H1 (cell line): ENCODE data around the gene COL5A1. TPM values are rescaled to one million over a fixed set of nuclear protein-coding genes. Genes with fewer than 3 reads are reported as not detected.

Experiments used
- CTCF ChIA-PET: fragments of 300-600 bp; sonication (Branson Sonifier 250); formaldehyde crosslinking; loops from one replicate; lab custom pipeline; 2021; ENCODE audit not compliant: partially characterized antibody; lab: Charles Lee
- POLR2A ChIA-PET: fragments of 300-600 bp; sonication (Branson Sonifier 250); formaldehyde crosslinking; loops from one replicate; lab custom pipeline; 2021; ENCODE audit warnings: inconsistent platforms; ENCODE audit not compliant: partially characterized antibody; lab: Charles Lee
- DNase-seq, 2 experiments: peaks; one replicate each; pipeline versions ENCODE4 v3.0.0 to v3.0.0-alpha.2; 2010 to 2022; ENCODE audit warnings: low spot score in 2 of 2, low read depth in 1 of 2, mixed read lengths in 1 of 2
- FAIRE-seq: peaks from 2 replicates; lab custom pipeline; 2011; peaks lifted over from hg19 to GRCh38; lab: Jason Lieb, UNC
- H2AFZ ChIP-seq: 2 replicates; pipeline ENCODE4 v1.8.1; 2012; ENCODE audit warnings: low read length, inconsistent platforms
- H2AK5ac ChIP-seq: 2 replicates; pipeline ENCODE4 v1.6.1; 2013; ENCODE audit warnings: low read depth, low read length
- H2BK120ac ChIP-seq: replicated peaks from 2 replicates; pipeline ENCODE3; 2013; ENCODE audit warnings: low read depth, low read length, inconsistent platforms
- H2BK12ac ChIP-seq: 2 replicates; pipeline ENCODE4 v1.6.1; 2013; ENCODE audit warnings: low read depth, low read length
- H2BK15ac ChIP-seq: 2 replicates; pipeline ENCODE4 v1.6.1; 2013; ENCODE audit warnings: low read length
- H2BK20ac ChIP-seq: 2 replicates; pipeline ENCODE4 v1.6.1; 2013; ENCODE audit warnings: low read length
- H2BK5ac ChIP-seq: 2 replicates; pipeline ENCODE4 v1.6.1; 2013; ENCODE audit warnings: low read depth, low read length
- H3K14ac ChIP-seq: 2 replicates; pipeline ENCODE4 v1.6.1; 2013; ENCODE audit warnings: inconsistent platforms; ENCODE audit not compliant: insufficient read length
- H3K18ac ChIP-seq: 2 replicates; pipeline ENCODE4 v1.6.1; 2013; ENCODE audit warnings: low read length; ENCODE audit errors: extremely low read depth
- H3K23ac ChIP-seq: 2 replicates; pipeline ENCODE4 v1.6.1; 2013; ENCODE audit warnings: inconsistent platforms; ENCODE audit not compliant: insufficient read length
- H3K23me2 ChIP-seq: 2 replicates; pipeline ENCODE4 v1.6.1; 2013; ENCODE audit warnings: low read depth, low read length
- H3K27ac ChIP-seq: 2 replicates; pipeline ENCODE4 v1.6.1; 2011; ENCODE audit warnings: low read depth, low read length, inconsistent platforms
- H3K27me3 ChIP-seq, 4 experiments: replicated peaks in 1 of 4; 1 replicate in 1 of 4; 2 replicates in 3 of 4; pipeline versions ENCODE4 v1.6.1 to v1.8.1; 2011 to 2013; ENCODE audit warnings: low read length in 3 of 4, mild to moderate bottlenecking in 3 of 4, inconsistent platforms in 2 of 4, mixed read lengths in 2 of 4, moderate library complexity in 1 of 4; ENCODE audit not compliant: control insufficient read depth in 3 of 4, insufficient read depth in 3 of 4; ENCODE audit errors: extremely low read depth in 1 of 4
- H3K36me3 ChIP-seq, 4 experiments: 2 replicates each; pipeline versions ENCODE4 v1.6.1 to v1.8.1; 2011 to 2013; ENCODE audit warnings: mild to moderate bottlenecking in 4 of 4, low read length in 3 of 4, moderate library complexity in 2 of 4, control low read depth in 1 of 4, inconsistent platforms in 1 of 4; ENCODE audit not compliant: insufficient read depth in 4 of 4, control insufficient read depth in 2 of 4
- H3K4ac ChIP-seq: replicated peaks from 2 replicates; pipeline ENCODE3; 2013; ENCODE audit warnings: low read length, low read depth, mixed read lengths, inconsistent platforms; ENCODE audit not compliant: insufficient read length
- H3K4me1 ChIP-seq, 4 experiments: replicated peaks in 1 of 4; 1 replicate in 1 of 4; 2 replicates in 3 of 4; pipeline versions ENCODE4 v1.6.1 to v1.8.1; 2011 to 2013; ENCODE audit warnings: low read length in 3 of 4, inconsistent platforms in 2 of 4, mixed read lengths in 1 of 4; ENCODE audit not compliant: insufficient read depth in 4 of 4, control insufficient read depth in 3 of 4
- H3K4me2 ChIP-seq, 2 experiments: 2 replicates each; pipeline versions ENCODE4 v1.6.1 to v1.8.1; 2011 to 2013; ENCODE audit warnings: low read depth in 2 of 2, low read length in 2 of 2, control low read depth in 1 of 2, inconsistent platforms in 1 of 2, mild to moderate bottlenecking in 1 of 2; ENCODE audit not compliant: insufficient read depth in 1 of 2
- H3K4me3 ChIP-seq, 4 experiments: fragments of 200-600, 300-600 bp in 1 of 4; sonication (generic), shearing (Covaris generic), sonication (Bioruptor Twin) in 1 of 4; 2 replicates each; pipeline versions ENCODE4 v1.5.1 to v1.8.1; 2011 to 2016; ENCODE audit warnings: low read length in 4 of 4, low read depth in 3 of 4, control low read depth in 2 of 4, inconsistent platforms in 2 of 4, mild to moderate bottlenecking in 2 of 4, mixed read lengths in 1 of 4, moderate library complexity in 1 of 4; ENCODE audit not compliant: insufficient read depth in 2 of 4; ENCODE audit errors: extremely low read depth in 1 of 4
- H3K56ac ChIP-seq: replicated peaks from 2 replicates; pipeline ENCODE3; 2013; ENCODE audit warnings: low read depth, mild to moderate bottlenecking, mixed read lengths, low read length, inconsistent platforms; ENCODE audit not compliant: insufficient read length
- H3K79me1 ChIP-seq: 2 replicates; pipeline ENCODE4 v1.6.1; 2013; ENCODE audit warnings: low read depth, low read length, control low read depth
- H3K79me2 ChIP-seq, 2 experiments: 2 replicates each; pipeline versions ENCODE4 v1.6.1 to v1.8.1; 2012 to 2013; ENCODE audit warnings: low read length in 2 of 2, mild to moderate bottlenecking in 2 of 2, inconsistent platforms in 1 of 2; ENCODE audit not compliant: insufficient read depth in 2 of 2, control insufficient read depth in 1 of 2
- H3K9ac ChIP-seq, 4 experiments: replicated peaks in 1 of 4; 1 replicate in 1 of 4; 2 replicates in 3 of 4; pipeline versions ENCODE4 v1.6.1 to v1.8.1; 2011 to 2013; ENCODE audit warnings: low read depth in 3 of 4, low read length in 3 of 4, control low read depth in 2 of 4, mild to moderate bottlenecking in 2 of 4, moderate library complexity in 2 of 4, inconsistent platforms in 1 of 4; ENCODE audit errors: extremely low read depth in 1 of 4
- H3K9me3 ChIP-seq, 2 experiments: 2 replicates each; pipeline versions ENCODE4 v1.6.1 to v1.8.1; 2012 to 2013; ENCODE audit warnings: mild to moderate bottlenecking in 2 of 2, moderate library complexity in 2 of 2, control low read depth in 1 of 2, inconsistent platforms in 1 of 2, low read depth in 1 of 2, low read length in 1 of 2, mixed read lengths in 1 of 2; ENCODE audit not compliant: insufficient read depth in 2 of 2
- H4K20me1 ChIP-seq, 2 experiments: replicated peaks in 1 of 2; 2 replicates each; pipeline versions ENCODE3 to v1.8.1; 2011 to 2013; ENCODE audit warnings: inconsistent platforms in 2 of 2, low read length in 2 of 2, mild to moderate bottlenecking in 1 of 2; ENCODE audit not compliant: insufficient read depth in 2 of 2, control insufficient read depth in 1 of 2
- H4K5ac ChIP-seq: 2 replicates; pipeline ENCODE4 v1.6.1; 2013; ENCODE audit warnings: low read length, low read depth, mixed read lengths, inconsistent platforms; ENCODE audit not compliant: insufficient read length
- H4K8ac ChIP-seq: 2 replicates; pipeline ENCODE4 v1.8.0; 2013; ENCODE audit warnings: mild to moderate bottlenecking, moderate library complexity, low read length, inconsistent platforms; ENCODE audit not compliant: insufficient read depth; ENCODE audit errors: extremely low read depth
- H4K91ac ChIP-seq: replicated peaks from 2 replicates; pipeline ENCODE3; 2013; ENCODE audit warnings: low read length, mixed read lengths, inconsistent platforms; ENCODE audit not compliant: insufficient read length
- BACH1 ChIP-seq: IDR thresholded peaks from 2 replicates; pipeline ENCODE4 v1.6.1; 2012; ENCODE audit warnings: low read length, improper control_type of control experiment
- BCL11A ChIP-seq, 2 experiments: IDR thresholded peaks; one replicate each; pipeline ENCODE4 v1.6.1; 2011; ENCODE audit warnings: low read depth in 2 of 2, low read length in 2 of 2, mild to moderate bottlenecking in 2 of 2
- CBX5 ChIP-seq: fragments of 300-800, 300-1000 bp; sonication (generic); IDR thresholded peaks from 2 replicates; pipeline ENCODE4 v1.7.1; 2016; ENCODE audit warnings: antibody characterized with exemption, low read length, low read depth
- CBX8 ChIP-seq: fragments of 300-800, 300-1000 bp; sonication (generic); IDR thresholded peaks from 2 replicates; pipeline ENCODE4 v1.7.1; 2016; ENCODE audit warnings: low read depth, low read length, borderline replicate concordance
- EGR1 ChIP-seq: IDR thresholded peaks from 2 replicates; pipeline ENCODE4 v1.6.1; 2011; ENCODE audit warnings: low read depth, low read length, borderline replicate concordance
- NRF1 ChIP-seq: IDR thresholded peaks from 2 replicates; pipeline ENCODE4 v1.6.1; 2011; ENCODE audit warnings: mild to moderate bottlenecking, low read depth, low read length, improper control_type of control experiment
- RBBP5 ChIP-seq: IDR thresholded peaks from 2 replicates; pipeline ENCODE4 v1.7.1; 2012; ENCODE audit warnings: low read depth, mild to moderate bottlenecking, inconsistent platforms, low read length, moderate library complexity, borderline replicate concordance
- SIX5 ChIP-seq: IDR thresholded peaks from 2 replicates; pipeline ENCODE4 v1.6.1; 2011; ENCODE audit warnings: mild to moderate bottlenecking, low read depth, low read length
- SP2 ChIP-seq: IDR thresholded peaks from 2 replicates; pipeline ENCODE4 v1.6.1; 2012; ENCODE audit warnings: mild to moderate bottlenecking, low read length, inconsistent platforms
- TBP ChIP-seq: IDR thresholded peaks from 2 replicates; pipeline ENCODE4 v1.6.1; 2011; ENCODE audit warnings: low read depth, low read length, improper control_type of control experiment
- YY1 ChIP-seq: IDR thresholded peaks from 2 replicates; pipeline ENCODE4 v1.6.1; 2011; ENCODE audit warnings: low read depth, mild to moderate bottlenecking, low read length
- ZNF274 ChIP-seq: IDR thresholded peaks from 2 replicates; pipeline ENCODE4 v1.7.0; 2012; ENCODE audit warnings: low read length, borderline replicate concordance; ENCODE audit errors: extremely low read depth
- WGBS, 2 experiments: shearing (Covaris generic) in 1 of 2; methylation state at CpG; one replicate each; pipeline versions ENCODE4 v1.1.6 to v1.1.7; 2013 to 2015; ENCODE audit warnings: low lambda C conversion rate in 2 of 2, mixed read lengths in 2 of 2, inconsistent platforms in 1 of 2, low coverage in 1 of 2, missing lambda C conversion rate in 1 of 2; ENCODE audit not compliant: insufficient replicate concordance in 2 of 2, insufficient coverage in 1 of 2, insufficient read length in 1 of 2; ENCODE audit errors: extremely low coverage in 1 of 2, missing lambda C conversion rate in 1 of 2; 5-methylcytosine and 5-hydroxymethylcytosine counted together
- polyA plus RNA-seq, 7 experiments: library from polyadenylated mRNA; depleted of rRNA in 3 of 7; stranded (reverse) in 5 of 7; unstranded in 2 of 7; fragments of >200 nt in 5 of 7; fragments of 200-250 nt in 2 of 7; gene quantifications; 1 replicate in 5 of 7; 2 replicates in 1 of 7; 4 replicates in 1 of 7; pipeline versions ENCODE4 v1.2.1 to v1.2.3, GENCODE V29; 2011 to 2013; ENCODE audit warnings: missing spikeins in 2 of 7, mixed read lengths in 2 of 7
- total RNA-seq: library from RNA; stranded (reverse); fragmentation: NEBNext Ultra II Directional; extraction: Animal tissue kit (Norgen Biotek cat#: 25700); gene quantifications from 2 replicates; pipeline ENCODE4 v1.2.1, GENCODE V29; 2021

COL5A1 gene
- total and polyA plus RNA-seq, 2 of the 8 experiments (the other 6 are each of a cell fraction or from before 2014, with no cell fraction given) = 3.8 to 12.0 TPM

DNA sequence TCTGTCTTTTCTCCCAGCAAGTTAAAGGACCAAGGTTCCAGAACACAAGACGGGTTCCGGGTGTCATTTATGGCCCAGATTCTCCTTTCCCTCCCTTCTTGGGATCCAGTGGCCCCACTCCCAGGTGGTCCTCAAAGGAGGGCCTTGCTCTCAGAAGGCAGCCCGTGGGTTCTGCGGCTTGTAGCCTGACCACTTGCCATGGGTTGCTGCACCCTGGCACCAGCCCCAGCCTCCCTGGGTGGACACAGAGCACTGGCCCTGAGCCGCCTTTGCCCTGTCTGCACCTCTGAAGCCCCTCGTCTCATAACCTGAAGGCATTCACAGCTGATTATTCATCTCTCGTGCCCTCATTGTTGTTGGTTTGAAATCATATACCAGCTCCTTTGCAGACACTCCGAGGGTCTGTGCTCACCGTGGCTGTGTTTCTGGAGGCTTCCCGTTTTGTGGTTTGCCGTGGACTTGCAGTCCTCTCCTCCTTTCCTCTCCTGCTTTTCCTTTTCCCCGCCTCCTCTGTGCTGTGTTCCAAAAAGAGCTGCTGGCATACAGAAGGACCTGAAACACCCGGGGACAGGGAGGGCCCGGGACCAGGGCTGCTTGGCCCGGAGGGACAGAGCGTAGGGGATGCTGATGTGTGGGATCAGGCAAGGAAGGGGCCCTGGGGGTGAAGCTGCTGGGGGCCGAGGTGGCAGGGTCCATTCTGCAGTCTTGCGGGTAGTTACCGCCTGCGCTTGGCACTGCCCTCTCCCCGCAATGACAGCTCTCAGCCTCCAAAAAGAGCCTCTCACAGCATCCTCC, 189.5 kb downstream of the COL5A1 start:
- WGBS, 2 experiments = 90% methylated on average over 21 of the region's 21 CpGs; no CpG with 5 or more reads in 1 of the 2 experiments
- no peak for TF ChIP-seq EGR1
- no peak for TF ChIP-seq SIX5
- no peak for TF ChIP-seq CBX5
- no peak for TF ChIP-seq ZNF274
- TF ChIP-seq BACH1 = no peak
- TF ChIP-seq BCL11A (IDR thresholded peaks at IDR 0.05; ENCODE audit: low read depth in 2 of 2, low read length in 2 of 2) = no peak
- no peak for TF ChIP-seq TBP
- no peak for TF ChIP-seq NRF1
- TF ChIP-seq RBBP5 = no peak
- no peak for TF ChIP-seq YY1
- no peak for TF ChIP-seq SP2
- no peak for TF ChIP-seq CBX8

More for the DNA sequence above, 189.5 kb downstream of the COL5A1 start:
- Histone ChIP-seq H2BK5ac (no peak overlapping the region), H3K4me1 (no peaks in the 10 kb centered on the region; a peak in 1 of 7 replicates), H3K4ac (no peak overlapping the region), H2BK15ac (no peak overlapping the region), H3K79me2 (no peaks in the 10 kb centered on the region), H3K56ac (no peak overlapping the region), H2BK12ac (no peak overlapping the region), H2BK20ac (no peak overlapping the region), H4K8ac (no peak overlapping the region), H4K20me1 (peaks cover 0 to 5% of the 10 kb centered on the region in 2 experiments), H3K4me3 (no peak overlapping the region), H2AFZ (no peak overlapping the region), H4K5ac (no peak overlapping the region), H3K23ac (no peak overlapping the region), H3K18ac (no peak overlapping the region; the same call in 1 of the 2 replicates), H2AK5ac (no peak overlapping the region), H3K14ac (no peak overlapping the region), H3K36me3 (peaks cover 0 to 4% (median 0%) of the 10 kb centered on the region in 4 experiments; a peak in 2 of 8 replicates), H3K27ac (no peak overlapping the region), H3K4me2 (no peak overlapping the region), H2BK120ac (no peak overlapping the region), H3K9ac (no peak overlapping the region), H4K91ac (no peak overlapping the region), H3K9me3 (no peaks in the 10 kb centered on the region), H3K23me2 (peaks cover 12% of the 10 kb centered on the region; the same call in 1 of the 2 replicates), H3K79me1 (no peaks in the 10 kb centered on the region), H3K27me3 (no peaks in the 10 kb centered on the region)
- DNase-seq = no peak
- POLR2A ChIA-PET = no interaction called here
- no peak for FAIRE-seq
- CTCF ChIA-PET = interaction anchor here (0.5 to 1.0 kb wide), 6 partner anchors 49 to 328 kb away, joined by 3 to 4 read pairs (median 4); no protein-coding TSS in a partner anchor
